Osteoblast (primary cell): ENCODE results near the gene ELOVL6. TPM values are rescaled to one million over a fixed set of nuclear protein-coding genes. Genes with fewer than 3 reads are reported as not detected.

Source experiments
- DNase-seq: peaks from one replicate; pipeline ENCODE4 v3.0.0; 2011; ENCODE audit warnings: low spot score, mixed read lengths; ENCODE audit not compliant: insufficient read length; ENCODE audit errors: missing footprints
- H2AFZ ChIP-seq: 2 replicates; pipeline ENCODE4 v1.6.0; 2011; ENCODE audit warnings: mild to moderate bottlenecking, low read length
- H3K27ac ChIP-seq: 2 replicates; pipeline ENCODE4 v1.5.1; 2011; ENCODE audit warnings: mild to moderate bottlenecking, low read depth, low read length, moderate library complexity
- H3K27me3 ChIP-seq: 2 replicates; pipeline ENCODE4 v1.6.0; 2012; ENCODE audit warnings: mild to moderate bottlenecking, control low read depth, inconsistent platforms, low read length, moderate library complexity; ENCODE audit not compliant: insufficient read depth
- H3K36me3 ChIP-seq: 2 replicates; pipeline ENCODE4 v1.5.1; 2011; ENCODE audit warnings: mild to moderate bottlenecking, low read length, control low read depth, moderate library complexity; ENCODE audit not compliant: insufficient read depth
- H3K4me1 ChIP-seq: 2 replicates; pipeline ENCODE4 v1.5.1; 2011; ENCODE audit warnings: mild to moderate bottlenecking, low read length, control low read depth, moderate library complexity; ENCODE audit not compliant: insufficient read depth
- H3K4me2 ChIP-seq: 2 replicates; pipeline ENCODE4 v1.6.0; 2011; ENCODE audit warnings: mild to moderate bottlenecking, low read length; ENCODE audit not compliant: insufficient read depth
- H3K4me3 ChIP-seq: fragments of 200-600 bp; sonication (generic); 3 replicates; pipeline ENCODE4 v1.5.1; 2012; ENCODE audit warnings: mild to moderate bottlenecking, low read length, inconsistent platforms; ENCODE audit not compliant: insufficient read depth
- H3K79me2 ChIP-seq: 2 replicates; pipeline ENCODE4 v1.6.0; 2012; ENCODE audit warnings: mild to moderate bottlenecking, low read length, control low read depth, inconsistent platforms; ENCODE audit not compliant: insufficient read depth
- H3K9me3 ChIP-seq: 2 replicates; pipeline ENCODE4 v1.5.1; 2011; ENCODE audit warnings: low read depth, low read length, control low read depth
- H4K20me1 ChIP-seq: 2 replicates; pipeline ENCODE4 v1.6.0; 2012; ENCODE audit warnings: mild to moderate bottlenecking, low read length, control low read depth; ENCODE audit not compliant: insufficient read depth
- total RNA-seq: library from RNA; depleted of rRNA; stranded (reverse); fragments of >200 nt; gene quantifications from 2 replicates; pipeline ENCODE4 v1.2.3, GENCODE V29; 2012
- TF ChIP-seq, protein P1 (sequence below): IDR thresholded peaks from 2 replicates; pipeline ENCODE4 v1.5.1; 2011; ENCODE audit warnings: mild to moderate bottlenecking, low read depth, low read length, moderate library complexity; ENCODE audit errors: extremely low read depth

The ELOVL6 gene
- total RNA-seq, 1 donor, result 12.7 TPM

DNA sequence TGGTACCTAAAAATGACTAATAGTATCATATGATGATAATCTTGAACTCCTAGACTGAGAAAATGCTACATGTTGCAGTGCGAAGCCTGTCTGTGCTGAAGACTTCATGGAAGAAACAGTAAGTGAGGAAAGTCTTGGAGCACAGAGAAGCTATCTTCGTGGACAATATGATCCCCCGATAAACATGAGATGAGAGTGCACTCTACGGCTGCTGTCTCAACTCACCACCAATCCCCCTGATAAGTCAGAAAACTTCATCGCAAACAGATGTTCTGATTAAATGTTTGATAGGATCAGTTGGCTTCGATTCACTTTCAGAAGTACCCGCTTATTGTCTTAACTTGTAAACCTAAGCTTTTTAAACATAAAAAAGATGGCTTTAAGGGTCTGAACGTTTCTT is 130.2 kb downstream of the ELOVL6 start:
- Histone ChIP-seq H3K4me3 (no peak overlapping the region), H3K36me3 (peaks cover 5% of the 10 kb centered on the region), H3K4me2 (no peak overlapping the region), H3K79me2 (peaks cover 2% of the 10 kb centered on the region), H4K20me1 (no peaks in the 10 kb centered on the region), H3K9me3 (no peaks in the 10 kb centered on the region), H3K4me1 (no peaks in the 10 kb centered on the region), H3K27me3 (no peaks in the 10 kb centered on the region), H3K27ac (no peak overlapping the region), H2AFZ (no peak overlapping the region)
- TF ChIP-seq, protein P1, sequence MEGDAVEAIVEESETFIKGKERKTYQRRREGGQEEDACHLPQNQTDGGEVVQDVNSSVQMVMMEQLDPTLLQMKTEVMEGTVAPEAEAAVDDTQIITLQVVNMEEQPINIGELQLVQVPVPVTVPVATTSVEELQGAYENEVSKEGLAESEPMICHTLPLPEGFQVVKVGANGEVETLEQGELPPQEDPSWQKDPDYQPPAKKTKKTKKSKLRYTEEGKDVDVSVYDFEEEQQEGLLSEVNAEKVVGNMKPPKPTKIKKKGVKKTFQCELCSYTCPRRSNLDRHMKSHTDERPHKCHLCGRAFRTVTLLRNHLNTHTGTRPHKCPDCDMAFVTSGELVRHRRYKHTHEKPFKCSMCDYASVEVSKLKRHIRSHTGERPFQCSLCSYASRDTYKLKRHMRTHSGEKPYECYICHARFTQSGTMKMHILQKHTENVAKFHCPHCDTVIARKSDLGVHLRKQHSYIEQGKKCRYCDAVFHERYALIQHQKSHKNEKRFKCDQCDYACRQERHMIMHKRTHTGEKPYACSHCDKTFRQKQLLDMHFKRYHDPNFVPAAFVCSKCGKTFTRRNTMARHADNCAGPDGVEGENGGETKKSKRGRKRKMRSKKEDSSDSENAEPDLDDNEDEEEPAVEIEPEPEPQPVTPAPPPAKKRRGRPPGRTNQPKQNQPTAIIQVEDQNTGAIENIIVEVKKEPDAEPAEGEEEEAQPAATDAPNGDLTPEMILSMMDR, result no peak
- no peak for DNase-seq

DNA sequence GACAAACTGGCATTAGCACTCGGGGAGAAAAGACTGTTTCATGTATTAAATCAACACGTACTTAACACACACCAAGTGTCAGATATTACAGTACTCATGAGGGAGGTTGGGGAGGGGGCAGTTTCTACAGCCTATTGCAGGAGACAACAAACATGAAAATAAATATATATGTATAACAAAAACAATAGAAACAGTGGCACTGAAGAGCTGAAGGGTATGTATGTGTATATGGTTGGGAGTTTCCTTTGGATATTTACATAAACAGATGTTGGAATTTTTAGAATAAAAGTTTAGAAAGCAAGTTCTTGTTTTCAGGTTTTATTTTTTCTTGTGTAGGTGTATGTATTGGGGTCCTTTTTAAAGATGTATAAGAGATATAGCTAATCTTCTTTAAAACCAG is 133.5 kb downstream of the ELOVL6 start:
- no peaks in the 10 kb centered on the region for H3K36me3 ChIP-seq
- peaks cover 8% of the 10 kb centered on the region for H3K4me1 ChIP-seq
- no peak overlapping the region for H2AFZ ChIP-seq
- no peak overlapping the region for H3K27ac ChIP-seq
- peaks cover 2% of the 10 kb centered on the region for H3K79me2 ChIP-seq
- DNase-seq, result no peak
- TF ChIP-seq, protein P1, result no peak
- peaks cover 2% of the 10 kb centered on the region for H4K20me1 ChIP-seq
- H3K27me3 ChIP-seq, result no peaks in the 10 kb centered on the region
- H3K4me2 ChIP-seq, result no peak overlapping the region
- no peak overlapping the region for H3K4me3 ChIP-seq
- no peaks in the 10 kb centered on the region for H3K9me3 ChIP-seq

DNA sequence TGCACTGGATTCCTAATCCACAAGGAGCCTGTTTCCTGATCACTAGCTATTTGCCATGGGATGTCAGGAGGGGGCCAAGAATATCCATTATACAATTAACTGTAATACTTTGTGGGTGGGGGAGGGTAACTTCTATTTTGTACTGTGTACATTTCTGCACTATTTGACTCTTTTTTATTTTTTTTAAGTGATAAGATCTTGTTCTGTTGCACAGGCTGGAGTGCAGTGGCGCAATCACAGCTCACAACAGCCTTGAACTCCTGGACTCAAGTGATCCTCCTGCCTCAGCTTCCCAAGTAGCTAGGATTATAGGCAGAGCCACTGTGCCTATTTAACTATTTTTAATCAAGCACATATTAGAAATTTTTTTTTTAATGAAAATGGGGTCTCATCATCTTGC is 134.1 kb downstream of the ELOVL6 start:
- no peaks in the 10 kb centered on the region for H3K27me3 ChIP-seq
- DNase-seq, result no peak
- no peak overlapping the region for H3K27ac ChIP-seq
- no peak overlapping the region for H3K4me2 ChIP-seq
- no peaks in the 10 kb centered on the region for H3K36me3 ChIP-seq
- H3K9me3 ChIP-seq, result no peaks in the 10 kb centered on the region
- no peak overlapping the region for H3K4me3 ChIP-seq
- no peak overlapping the region for H2AFZ ChIP-seq
- TF ChIP-seq, protein P1, result no peak
- H3K4me1 ChIP-seq, result peaks cover 11% of the 10 kb centered on the region
- peaks cover 2% of the 10 kb centered on the region for H4K20me1 ChIP-seq
- H3K79me2 ChIP-seq, result peaks cover 2% of the 10 kb centered on the region

DNA sequence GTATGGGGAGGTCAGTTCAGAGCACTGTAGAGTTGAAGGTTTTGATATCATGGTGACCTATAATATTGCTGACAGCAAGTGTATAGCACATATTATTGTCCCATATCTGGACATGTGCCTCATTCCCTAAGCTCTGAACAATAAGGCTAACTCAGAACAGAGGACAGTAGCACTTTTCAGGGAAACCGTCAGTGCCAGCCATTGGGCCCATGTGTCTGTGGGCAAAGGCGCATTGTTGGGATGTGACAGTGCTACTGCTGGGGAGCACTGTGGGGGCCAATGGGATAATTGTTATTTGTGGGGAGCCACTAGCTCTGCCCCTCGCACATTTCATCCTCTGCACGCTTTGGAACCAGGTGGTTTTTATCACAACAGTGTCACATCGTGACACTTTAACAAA is 136.2 kb downstream of the ELOVL6 start:
- no peak for DNase-seq
- Histone ChIP-seq H3K4me2 (no peak overlapping the region), H3K79me2 (no peaks in the 10 kb centered on the region), H3K4me1 (peaks cover 11% of the 10 kb centered on the region), H4K20me1 (peaks cover 2% of the 10 kb centered on the region), H3K36me3 (no peaks in the 10 kb centered on the region), H2AFZ (no peak overlapping the region), H3K27me3 (no peaks in the 10 kb centered on the region), H3K4me3 (no peak overlapping the region), H3K9me3 (no peaks in the 10 kb centered on the region), H3K27ac (no peak overlapping the region)
- TF ChIP-seq, protein P1, result no peak
